Measurements from ENCODE around the gene INSYN2A.

DNA sequence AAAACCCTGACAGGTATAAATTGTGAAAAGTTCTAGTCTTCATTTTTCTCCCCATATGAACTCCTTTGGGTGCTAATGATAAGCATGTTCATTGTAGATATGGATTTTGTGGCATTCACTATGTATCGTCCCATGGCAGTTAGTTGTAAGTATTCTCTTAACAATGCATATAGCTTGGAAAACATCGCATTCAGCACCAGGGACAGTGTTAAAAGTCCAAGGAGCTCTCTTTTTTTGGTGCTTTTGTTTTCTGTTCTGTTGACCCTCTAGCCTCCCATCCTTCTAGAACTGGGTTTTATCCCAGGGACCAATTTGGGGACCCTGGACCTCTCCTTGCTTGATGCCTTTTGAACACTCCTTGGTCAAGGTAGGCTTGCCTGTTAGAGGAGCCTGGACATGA lies 37.7 kb downstream of the INSYN2A start:
- no peak for TF ChIP-seq POLR2A (IDR thresholded peaks at IDR 0.05; ENCODE audit: low read depth, low read length)
- TF ChIP-seq EZH2 (IDR thresholded peaks at IDR 0.05; ENCODE audit: borderline replicate concordance, low read depth, low read length, severe bottlenecking): no peak
